LNCAP (cell line): Measurements from ENCODE around the gene SI.

ENCODE experiments used
- TF ChIP-seq, protein P1 (sequence below): fragments of 450-650 bp; IDR thresholded peaks from 2 replicates; pipeline ENCODE4 v1.5.1; 2017; ENCODE audit warnings: mild to moderate bottlenecking

SI gene

DNA sequence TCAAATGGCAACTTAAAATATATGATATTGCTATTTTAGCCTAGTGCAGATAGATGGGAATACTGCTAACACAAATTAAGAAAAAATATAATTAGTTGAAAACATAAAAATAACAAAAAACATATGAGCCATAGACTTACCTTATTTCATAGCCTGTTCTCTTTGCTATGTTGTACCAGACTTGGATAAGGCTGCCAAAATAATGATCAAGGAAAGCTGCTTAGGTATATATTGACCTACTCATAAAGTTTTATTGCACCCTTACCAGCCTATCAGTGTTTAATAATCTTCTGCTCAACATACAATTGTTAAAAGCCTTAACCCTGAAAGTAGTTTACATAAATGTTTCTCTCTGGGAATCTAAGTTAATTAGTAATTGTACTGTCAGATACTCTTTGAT lies at the start of gene SI:
TSS of gene SI (minus strand) at position 204 of the 400 bp plus-strand sequence. CDS start 2,484 bp downstream, outside the sequence.
- TF ChIP-seq, protein P1, sequence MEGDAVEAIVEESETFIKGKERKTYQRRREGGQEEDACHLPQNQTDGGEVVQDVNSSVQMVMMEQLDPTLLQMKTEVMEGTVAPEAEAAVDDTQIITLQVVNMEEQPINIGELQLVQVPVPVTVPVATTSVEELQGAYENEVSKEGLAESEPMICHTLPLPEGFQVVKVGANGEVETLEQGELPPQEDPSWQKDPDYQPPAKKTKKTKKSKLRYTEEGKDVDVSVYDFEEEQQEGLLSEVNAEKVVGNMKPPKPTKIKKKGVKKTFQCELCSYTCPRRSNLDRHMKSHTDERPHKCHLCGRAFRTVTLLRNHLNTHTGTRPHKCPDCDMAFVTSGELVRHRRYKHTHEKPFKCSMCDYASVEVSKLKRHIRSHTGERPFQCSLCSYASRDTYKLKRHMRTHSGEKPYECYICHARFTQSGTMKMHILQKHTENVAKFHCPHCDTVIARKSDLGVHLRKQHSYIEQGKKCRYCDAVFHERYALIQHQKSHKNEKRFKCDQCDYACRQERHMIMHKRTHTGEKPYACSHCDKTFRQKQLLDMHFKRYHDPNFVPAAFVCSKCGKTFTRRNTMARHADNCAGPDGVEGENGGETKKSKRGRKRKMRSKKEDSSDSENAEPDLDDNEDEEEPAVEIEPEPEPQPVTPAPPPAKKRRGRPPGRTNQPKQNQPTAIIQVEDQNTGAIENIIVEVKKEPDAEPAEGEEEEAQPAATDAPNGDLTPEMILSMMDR, result no peak

DNA sequence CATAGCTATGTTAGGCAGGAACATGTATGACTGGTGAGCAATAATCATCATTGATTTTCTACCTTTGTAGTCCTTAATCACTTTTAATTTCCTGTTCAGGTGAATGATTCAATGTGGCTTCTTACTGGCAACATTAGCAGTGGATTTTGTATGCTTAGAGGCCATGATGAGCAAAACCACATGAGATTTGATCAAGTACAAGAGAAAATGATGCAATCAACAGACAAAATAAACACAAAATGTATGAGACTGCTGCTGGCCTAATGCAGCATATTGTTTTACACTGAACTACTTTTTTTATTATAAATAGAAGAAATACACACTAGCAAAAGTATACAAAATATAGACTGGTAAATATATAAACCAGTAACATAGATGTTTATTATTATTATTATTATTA lies 47.5 kb upstream of the SI start:
- TF ChIP-seq, protein P1, result no peak

DNA sequence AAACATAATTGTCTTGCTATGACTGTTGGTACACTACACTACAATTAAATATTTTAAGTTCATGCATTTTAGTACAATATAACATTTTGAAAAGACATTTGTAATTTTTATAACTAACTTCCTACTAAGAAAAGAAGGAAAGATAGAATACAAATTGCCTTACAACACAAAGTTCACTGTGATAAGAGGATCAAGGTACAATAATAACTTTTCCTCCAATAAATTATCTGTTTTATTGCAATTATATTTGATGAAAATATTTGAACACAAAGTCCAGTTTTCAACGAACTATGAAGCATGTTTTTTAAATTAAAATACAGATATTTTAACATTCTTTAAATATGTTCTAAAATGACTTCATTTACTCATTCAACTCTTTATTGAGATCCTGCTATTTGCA lies 33.1 kb upstream of the SI start:
- TF ChIP-seq, protein P1, result no peak

DNA sequence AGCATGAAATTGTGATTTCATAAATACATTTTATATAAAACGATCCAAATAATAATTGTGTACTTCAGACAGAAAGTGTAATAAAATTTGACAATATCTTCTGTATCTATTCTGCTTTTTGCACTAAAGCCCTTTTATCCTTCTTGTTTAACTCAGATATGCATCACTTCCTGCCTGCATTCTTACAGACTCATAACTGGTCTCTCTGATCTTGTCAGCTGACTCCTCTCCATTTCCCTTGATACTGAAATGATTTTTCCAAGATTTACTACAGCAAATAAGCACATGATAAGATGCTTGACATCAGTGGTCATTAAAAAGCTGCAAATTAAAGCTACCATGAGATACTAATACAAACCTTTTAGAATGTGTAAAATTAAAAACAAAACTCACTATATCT lies 25.3 kb upstream of the SI start:
- TF ChIP-seq, protein P1, result no peak

DNA sequence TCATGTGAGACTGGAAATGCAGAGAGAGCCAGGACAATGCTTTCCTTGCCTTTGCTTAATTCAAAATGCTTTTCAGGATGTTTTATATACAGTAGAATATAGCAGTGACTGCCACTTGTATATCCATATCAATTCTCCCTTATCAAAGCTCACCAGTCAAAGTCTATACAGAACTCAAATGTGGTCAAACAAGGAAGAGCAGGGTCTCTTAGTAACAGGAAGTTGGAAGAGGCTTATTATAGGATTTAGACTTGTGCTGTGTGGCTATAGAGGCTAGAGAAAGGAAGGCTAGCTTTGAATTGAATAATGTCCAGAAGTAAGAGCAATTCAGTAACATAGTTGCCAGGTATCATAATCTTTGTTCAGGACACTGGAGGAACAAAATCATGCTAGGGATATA lies 4.4 kb upstream of the SI start:
- TF ChIP-seq, protein P1, result no peak

DNA sequence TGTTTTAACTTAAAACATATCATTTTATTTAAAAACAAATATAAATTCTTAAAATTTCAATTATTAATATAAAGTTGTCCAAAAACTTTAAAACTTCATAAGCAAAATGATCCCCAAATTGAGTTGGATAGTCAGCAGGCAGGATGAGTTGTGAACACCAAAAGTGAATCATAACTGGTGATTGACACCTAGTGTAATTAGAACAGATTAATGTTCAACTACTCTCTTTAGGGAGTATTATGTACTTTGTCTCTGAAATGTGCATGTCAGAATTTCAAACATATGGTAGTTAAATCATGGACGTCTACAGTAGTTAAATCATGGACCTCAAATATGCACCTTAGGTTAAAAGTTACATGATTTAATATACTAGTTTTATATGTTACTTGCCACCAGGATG lies 2.9 kb upstream of the SI start:
- TF ChIP-seq, protein P1, result no peak

DNA sequence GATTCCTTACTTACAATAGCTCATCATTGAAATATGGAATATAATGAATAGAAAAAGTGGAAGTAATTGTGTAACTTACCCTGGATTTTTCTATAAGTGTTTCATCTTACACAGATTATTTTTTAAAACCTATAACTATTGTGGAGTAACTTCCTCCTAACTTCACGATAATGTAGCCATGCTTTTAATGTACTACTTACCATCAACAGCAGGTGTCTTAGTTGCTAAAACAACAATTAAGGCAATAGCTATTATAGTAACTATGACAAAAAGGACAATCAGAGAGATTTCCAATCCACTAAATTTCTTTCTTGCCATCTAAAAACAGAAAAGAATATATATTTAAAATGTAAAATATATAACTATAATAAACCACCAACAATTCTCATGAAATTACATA lies 2.6 kb downstream of the SI start:
- TF ChIP-seq, protein P1, result no peak

DNA sequence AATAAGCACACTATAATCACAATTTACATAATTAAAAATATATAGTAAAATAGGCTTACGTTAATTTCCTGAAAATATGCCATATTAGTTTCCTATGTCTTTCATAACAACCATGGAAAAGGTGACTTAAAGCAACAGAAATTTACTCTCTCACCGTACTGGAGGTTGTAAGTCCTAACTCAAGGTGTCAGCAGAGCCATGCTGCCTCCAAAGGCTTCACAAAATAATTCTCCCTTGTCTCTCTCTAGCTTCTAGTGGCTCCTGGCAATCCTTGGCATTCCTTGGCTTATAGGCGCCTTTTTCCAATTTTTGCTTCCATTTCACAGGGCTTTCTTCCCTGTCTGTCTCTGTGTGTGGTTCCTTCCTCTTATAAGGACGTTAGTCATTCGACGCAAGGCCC lies 7.6 kb downstream of the SI start:
- TF ChIP-seq, protein P1, result no peak
